Measurements from ENCODE around the gene HAS3. TPM values are rescaled to one million over a fixed set of nuclear protein-coding genes. Genes with fewer than 3 reads are reported as not detected.

The HAS3 gene
- total and polyA plus RNA-seq, 8 donors, result 1.1 to 10.3 (median 5.8) TPM; not detected in 1

GRCh38 chr16:69095193-69095592 is 10.3 kb upstream of the HAS3 start:
- 84 to 94% (median 92%) methylated on average over 6 of the region's 6 CpGs for WGBS, 5 donors
- H3K9me3 ChIP-seq, result no peaks in the 10 kb centered on the region
- TF ChIP-seq CTCF (IDR thresholded peaks at IDR 0.05) (no peak), POLR2AphosphoS5 (IDR thresholded peaks at IDR 0.05) (no peak), EP300 (IDR thresholded peaks at IDR 0.05) (no peak), POLR2A (IDR thresholded peaks at IDR 0.05) (no peak)
- no peak for DNase-seq
- H3K36me3 ChIP-seq, result no peaks in the 10 kb centered on the region
- no peak overlapping the region for H3K4me3 ChIP-seq
- intact Hi-C loops (cut with DNase I; ENCODE audit: low total_unique reads), result no loop called here
- H3K27me3 ChIP-seq, result no peaks in the 10 kb centered on the region
- H3K27ac ChIP-seq, result no peak overlapping the region
- peaks cover 0 to 7% (median 1%) of the 10 kb centered on the region in 4 donors for H3K4me1 ChIP-seq

GRCh38 chr16:69100071-69100691 is 5.3 kb upstream of the HAS3 start:
- no peaks in the 10 kb centered on the region for H3K9me3 ChIP-seq
- TF ChIP-seq POLR2A (IDR thresholded peaks at IDR 0.05), result no peak
- TF ChIP-seq EP300 (IDR thresholded peaks at IDR 0.05), result no peak
- WGBS, 5 donors, result 34 to 51% (median 37%) methylated on average over 11 of the region's 11 CpGs
- peaks cover 0 to 19% (median 8%) of the 10 kb centered on the region in 4 donors for H3K4me1 ChIP-seq
- intact Hi-C loops (cut with DNase I; ENCODE audit: low total_unique reads), result no loop called here
- peak in 1 of 2 donors; percentile 47 for DNase-seq
- peaks cover 0 to 2% (median 0%) of the 10 kb centered on the region in 3 donors for H3K27me3 ChIP-seq
- peak overlapping the region in 2 of 4 donors; percentile 5 to 16 for H3K4me3 ChIP-seq
- H3K36me3 ChIP-seq, result no peaks in the 10 kb centered on the region
- peak overlapping the region in 1 of 5 donors; percentile 27 for H3K27ac ChIP-seq

- TF ChIP-seq CTCF (IDR thresholded peaks at IDR 0.05), result no peak
- TF ChIP-seq POLR2AphosphoS5 (IDR thresholded peaks at IDR 0.05), result no peak
- no peak for TF ChIP-seq POLR2A (IDR thresholded peaks at IDR 0.05)
- TF ChIP-seq EP300 (IDR thresholded peaks at IDR 0.05), result no peak
- Histone ChIP-seq H3K4me3 (peak overlapping the region; percentile 53 to 78 (median 63)), H3K4me1 (peaks cover 18 to 40% (median 36%) of the 10 kb centered on the region in 4 donors), H3K27ac (peak overlapping the region in 1 of 5 donors; percentile 47), H3K9me3 (no peaks in the 10 kb centered on the region), H3K27me3 (peaks cover 0 to 39% (median 20%) of the 10 kb centered on the region in 3 donors), H3K36me3 (peaks cover 0 to 26% (median 21%) of the 10 kb centered on the region in 4 donors)
- 0 to 2% (median 1%) methylated on average over 16 to 55 of the region's 55 CpGs for WGBS, 5 donors
- intact Hi-C loops (cut with DNase I; ENCODE audit: low total_unique reads), result no loop called here
- peak in 1 of 2 donors; percentile 47 for DNase-seq
Measured at GRCh38 chr16:69106491-69107315, 1.2 kb downstream of the HAS3 start.

- Histone ChIP-seq H3K27ac (no peak overlapping the region), H3K4me1 (peaks cover 18 to 37% (median 37%) of the 10 kb centered on the region in 4 donors), H3K4me3 (peak overlapping the region; percentile 53 to 78 (median 63)), H3K36me3 (peaks cover 0 to 29% (median 21%) of the 10 kb centered on the region in 4 donors), H3K27me3 (peaks cover 0 to 39% (median 20%) of the 10 kb centered on the region in 3 donors), H3K9me3 (no peaks in the 10 kb centered on the region)
- TF ChIP-seq POLR2A (IDR thresholded peaks at IDR 0.05), result no peak
- no peak for TF ChIP-seq CTCF (IDR thresholded peaks at IDR 0.05)
- no peak for TF ChIP-seq POLR2AphosphoS5 (IDR thresholded peaks at IDR 0.05)
- TF ChIP-seq EP300 (IDR thresholded peaks at IDR 0.05), result no peak
- peak; percentile 50 to 69 for DNase-seq
- 0 to 3% (median 1%) methylated on average over 2 to 52 of the region's 52 CpGs for WGBS, 5 donors
- intact Hi-C loops (cut with DNase I; ENCODE audit: low total_unique reads), result no loop called here
Measured at GRCh38 chr16:69107316-69107962, 2.0 kb downstream of the HAS3 start.

Measured in stomach (tissue), 9 donors.